ENCODE results near the gene KCNK16. TPM values are rescaled to one million over a fixed set of nuclear protein-coding genes. Genes with fewer than 3 reads are reported as not detected.
"Not testable (repeated sequence)": the region's sequence is repeated elsewhere in the genome, so short reads cannot be mapped to it uniquely, and the experiment has no call there.

Gene KCNK16
- total RNA-seq, 4 donors from 2014 or later: 0.88 TPM; not detected in 3

DNA sequence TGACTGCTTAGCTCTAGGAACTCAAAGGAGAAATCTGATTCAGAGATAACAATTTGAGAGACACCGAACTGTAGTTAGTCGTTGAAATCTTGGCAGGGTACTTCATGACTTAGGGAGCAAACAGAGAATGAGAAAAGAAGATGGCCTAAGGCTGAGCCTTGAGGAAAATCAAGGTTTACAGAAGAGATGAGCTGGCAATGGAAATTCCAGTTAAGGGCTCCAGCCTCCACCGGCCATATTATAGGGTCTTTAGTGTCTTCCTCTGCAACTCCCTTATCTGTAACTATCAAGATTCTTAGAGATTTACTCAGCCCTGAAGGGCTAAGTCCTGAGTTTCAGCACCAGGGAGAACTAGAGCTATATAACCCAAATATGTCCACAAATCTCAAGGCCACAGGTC, 34.9 kb downstream of the KCNK16 start:
- WGBS, 2 donors: 87 to 91% methylated on average over 3 of the region's 3 CpGs
- no peak for DNase-seq
- Histone ChIP-seq H3K36me3 (no peaks in the 10 kb centered on the region), H3K4me1 (no peaks in the 10 kb centered on the region), H3K9me3 (no peaks in the 10 kb centered on the region), H3K27ac (no peak overlapping the region), H3K27me3 (no peaks in the 10 kb centered on the region), H3K4me3 (replicated peaks in 1 of 3) (no peak overlapping the region)
- no peak for TF ChIP-seq POLR2A (IDR thresholded peaks at IDR 0.05)
- no peak for TF ChIP-seq CTCF (IDR thresholded peaks at IDR 0.05)
- intact Hi-C loops (cut with DNase I): no loop called here

DNA sequence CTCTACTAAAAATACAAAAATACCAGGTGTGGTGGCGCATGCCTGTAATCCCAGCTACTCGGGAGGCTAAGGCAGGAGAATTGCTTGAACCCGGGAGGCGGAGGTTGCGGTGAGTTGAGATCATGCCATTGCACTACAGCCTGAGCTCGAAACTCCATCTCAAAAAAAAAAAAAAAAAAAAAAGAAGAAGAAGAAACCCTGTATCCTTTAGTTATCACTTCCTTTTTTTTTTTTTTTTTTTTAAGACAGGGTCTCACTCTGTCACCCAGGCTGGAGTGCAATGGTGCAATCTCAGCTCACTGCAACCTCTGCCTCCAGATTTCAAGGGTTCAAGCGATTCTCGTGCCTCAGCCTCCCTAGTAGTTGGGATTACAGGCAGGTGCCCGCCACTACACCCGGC, 35.9 kb downstream of the KCNK16 start:
- H3K9me3 ChIP-seq; H3K4me1 ChIP-seq; DNase-seq; H3K27ac ChIP-seq; H3K27me3 ChIP-seq; intact Hi-C loops (cut with DNase I); H3K4me3 ChIP-seq (replicated peaks in 1 of 3); H3K36me3 ChIP-seq: not testable (repeated sequence)
- 85 to 88% methylated on average over 10 of the region's 10 CpGs for WGBS, 2 donors

DNA sequence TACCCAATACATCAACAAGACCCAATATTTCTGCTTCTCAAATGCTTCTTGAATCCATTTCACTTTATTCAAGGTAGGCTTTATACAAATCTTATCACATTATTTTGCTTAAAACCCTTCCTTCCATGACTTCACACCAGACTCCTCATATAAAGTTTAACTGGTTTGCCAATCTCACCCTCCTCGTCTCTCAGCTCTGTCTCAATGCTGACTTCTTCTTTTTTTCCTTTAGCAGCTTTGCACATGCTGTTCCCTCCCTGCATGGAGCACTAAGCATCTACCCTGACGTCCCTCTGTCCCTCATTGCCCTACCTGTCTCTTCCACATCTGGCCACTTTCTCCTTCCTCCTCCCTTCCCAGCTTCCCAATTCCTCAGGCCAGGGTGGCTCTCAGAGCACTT, 39.7 kb downstream of the KCNK16 start:
- 81 to 83% methylated on average over 2 of the region's 2 CpGs for WGBS, 2 donors
- TF ChIP-seq POLR2A (IDR thresholded peaks at IDR 0.05) (no peak), CTCF (IDR thresholded peaks at IDR 0.05) (no peak)
- Histone ChIP-seq H3K36me3 (no peaks in the 10 kb centered on the region), H3K4me3 (replicated peaks in 1 of 3) (no peak overlapping the region), H3K4me1 (peaks cover 0 to 11% of the 10 kb centered on the region in 2 donors), H3K27me3 (no peaks in the 10 kb centered on the region), H3K9me3 (no peaks in the 10 kb centered on the region), H3K27ac (no peak overlapping the region)
- intact Hi-C loops (cut with DNase I): no loop called here
- no peak for DNase-seq

GRCh38 chr6:39281312-39281980, 41.1 kb downstream of the KCNK16 start:
- no peak for DNase-seq
- Histone ChIP-seq H3K36me3 (no peaks in the 10 kb centered on the region), H3K27me3 (no peaks in the 10 kb centered on the region), H3K9me3 (no peaks in the 10 kb centered on the region), H3K27ac (no peak overlapping the region), H3K4me3 (replicated peaks in 1 of 3) (no peak overlapping the region), H3K4me1 (peaks cover 0 to 11% of the 10 kb centered on the region in 2 donors)
- WGBS, 2 donors: 84 to 92% methylated on average over 6 to 11 of the region's 11 CpGs
- TF ChIP-seq CTCF (IDR thresholded peaks at IDR 0.05) (no peak), POLR2A (IDR thresholded peaks at IDR 0.05) (no peak)
- intact Hi-C loops (cut with DNase I): no loop called here

GRCh38 chr6:39280247-39280731, 42.2 kb downstream of the KCNK16 start:
- H3K36me3 ChIP-seq: no peaks in the 10 kb centered on the region
- intact Hi-C loops (cut with DNase I): no loop called here
- no peaks in the 10 kb centered on the region for H3K9me3 ChIP-seq
- TF ChIP-seq POLR2A (IDR thresholded peaks at IDR 0.05) (no peak), CTCF (IDR thresholded peaks at IDR 0.05) (no peak)
- H3K27ac ChIP-seq: no peak overlapping the region
- peaks cover 0 to 11% of the 10 kb centered on the region in 2 donors for H3K4me1 ChIP-seq
- no peaks in the 10 kb centered on the region for H3K27me3 ChIP-seq
- no peak for DNase-seq
- no peak overlapping the region for H3K4me3 ChIP-seq (replicated peaks in 1 of 3)
- WGBS, 2 donors: 47 to 57% methylated on average over 7 of the region's 8 CpGs
